Measurements from ENCODE around the gene FBLN1. TPM values are rescaled to one million over a fixed set of nuclear protein-coding genes. Genes with fewer than 3 reads are reported as not detected.

The FBLN1 gene
- total and polyA plus RNA-seq, 2 of the 13 experiments (the other 11 are each of a cell fraction or from before 2014, with no cell fraction given), result 37.3 to 103 TPM

DNA sequence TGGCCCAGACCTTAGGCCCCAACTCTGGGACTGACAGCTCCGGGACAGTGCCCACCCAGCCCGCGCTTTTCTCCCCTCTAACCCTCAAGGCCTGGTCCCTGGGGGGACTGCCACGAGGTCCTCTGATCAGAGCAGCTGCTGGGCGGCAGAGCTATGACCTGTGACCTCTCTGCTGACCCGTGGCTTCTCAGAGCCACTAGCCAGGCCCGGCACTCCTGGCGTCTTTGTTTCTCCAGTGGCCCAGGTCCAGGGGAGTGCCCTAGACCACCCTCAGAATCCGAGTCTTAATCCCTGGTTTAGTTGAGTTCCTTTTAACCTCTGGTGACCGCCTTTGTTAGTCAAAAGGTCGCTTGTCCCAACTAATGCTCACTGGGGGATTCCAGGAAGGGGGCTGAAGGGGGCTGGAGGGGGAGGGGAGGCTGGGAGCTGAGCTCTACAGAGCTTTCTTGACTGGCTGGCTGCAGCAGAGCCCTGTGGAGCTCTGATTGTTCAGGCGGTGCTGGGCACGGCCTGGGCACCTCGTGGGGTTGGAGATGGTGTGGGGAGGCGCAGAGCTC, 1.2 kb downstream of the FBLN1 start (continued):
- TF ChIP-seq, protein P1, sequence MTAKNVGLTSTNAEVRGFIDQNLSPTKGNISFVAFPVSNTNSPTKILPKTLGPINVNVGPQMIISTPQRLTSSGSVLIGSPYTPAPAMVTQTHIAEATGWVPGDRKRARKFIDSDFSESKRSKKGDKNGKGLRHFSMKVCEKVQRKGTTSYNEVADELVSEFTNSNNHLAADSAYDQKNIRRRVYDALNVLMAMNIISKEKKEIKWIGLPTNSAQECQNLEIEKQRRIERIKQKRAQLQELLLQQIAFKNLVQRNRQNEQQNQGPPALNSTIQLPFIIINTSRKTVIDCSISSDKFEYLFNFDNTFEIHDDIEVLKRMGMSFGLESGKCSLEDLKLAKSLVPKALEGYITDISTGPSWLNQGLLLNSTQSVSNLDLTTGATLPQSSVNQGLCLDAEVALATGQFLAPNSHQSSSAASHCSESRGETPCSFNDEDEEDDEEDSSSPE (CRISPR knock-in tag; IDR thresholded peaks at IDR 0.05), result no peak; the same call in 1 of the 2 replicates
- TF ChIP-seq PHF8 (CRISPR knock-in tag; IDR thresholded peaks at IDR 0.05), result no peak
- TF ChIP-seq ZNF337 (CRISPR knock-in tag; IDR thresholded peaks at IDR 0.05; ENCODE audit: borderline replicate concordance, low read depth), result no peak
- no peak for TF ChIP-seq HNRNPUL1 (IDR thresholded peaks at IDR 0.05; ENCODE audit: low read depth, low read length)
- TF ChIP-seq, protein P2, sequence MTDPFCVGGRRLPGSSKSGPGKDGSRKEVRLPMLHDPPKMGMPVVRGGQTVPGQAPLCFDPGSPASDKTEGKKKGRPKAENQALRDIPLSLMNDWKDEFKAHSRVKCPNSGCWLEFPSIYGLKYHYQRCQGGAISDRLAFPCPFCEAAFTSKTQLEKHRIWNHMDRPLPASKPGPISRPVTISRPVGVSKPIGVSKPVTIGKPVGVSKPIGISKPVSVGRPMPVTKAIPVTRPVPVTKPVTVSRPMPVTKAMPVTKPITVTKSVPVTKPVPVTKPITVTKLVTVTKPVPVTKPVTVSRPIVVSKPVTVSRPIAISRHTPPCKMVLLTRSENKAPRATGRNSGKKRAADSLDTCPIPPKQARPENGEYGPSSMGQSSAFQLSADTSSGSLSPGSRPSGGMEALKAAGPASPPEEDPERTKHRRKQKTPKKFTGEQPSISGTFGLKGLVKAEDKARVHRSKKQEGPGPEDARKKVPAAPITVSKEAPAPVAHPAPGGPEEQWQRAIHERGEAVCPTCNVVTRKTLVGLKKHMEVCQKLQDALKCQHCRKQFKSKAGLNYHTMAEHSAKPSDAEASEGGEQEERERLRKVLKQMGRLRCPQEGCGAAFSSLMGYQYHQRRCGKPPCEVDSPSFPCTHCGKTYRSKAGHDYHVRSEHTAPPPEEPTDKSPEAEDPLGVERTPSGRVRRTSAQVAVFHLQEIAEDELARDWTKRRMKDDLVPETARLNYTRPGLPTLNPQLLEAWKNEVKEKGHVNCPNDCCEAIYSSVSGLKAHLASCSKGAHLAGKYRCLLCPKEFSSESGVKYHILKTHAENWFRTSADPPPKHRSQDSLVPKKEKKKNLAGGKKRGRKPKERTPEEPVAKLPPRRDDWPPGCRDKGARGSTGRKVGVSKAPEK (CRISPR knock-in tag; IDR thresholded peaks at IDR 0.05; ENCODE audit: borderline replicate concordance), result no peak
- TF ChIP-seq NFE2L2 (IDR thresholded peaks at IDR 0.05; ENCODE audit: low read length), result no peak
- TF ChIP-seq FOXP1 (IDR thresholded peaks at IDR 0.05), result no peak
- TF ChIP-seq FOXP1 (CRISPR knock-in tag; IDR thresholded peaks at IDR 0.05), result no peak
- TF ChIP-seq ZNF567 (CRISPR knock-in tag; IDR thresholded peaks at IDR 0.05; ENCODE audit: borderline replicate concordance), result no peak
- TF ChIP-seq NBN (conservative IDR thresholded peaks at IDR 0.05), result no peak
- no peak for TF ChIP-seq ZNF83 (CRISPR knock-in tag; IDR thresholded peaks at IDR 0.05; ENCODE audit: borderline replicate concordance)
- TF ChIP-seq, protein P3, sequence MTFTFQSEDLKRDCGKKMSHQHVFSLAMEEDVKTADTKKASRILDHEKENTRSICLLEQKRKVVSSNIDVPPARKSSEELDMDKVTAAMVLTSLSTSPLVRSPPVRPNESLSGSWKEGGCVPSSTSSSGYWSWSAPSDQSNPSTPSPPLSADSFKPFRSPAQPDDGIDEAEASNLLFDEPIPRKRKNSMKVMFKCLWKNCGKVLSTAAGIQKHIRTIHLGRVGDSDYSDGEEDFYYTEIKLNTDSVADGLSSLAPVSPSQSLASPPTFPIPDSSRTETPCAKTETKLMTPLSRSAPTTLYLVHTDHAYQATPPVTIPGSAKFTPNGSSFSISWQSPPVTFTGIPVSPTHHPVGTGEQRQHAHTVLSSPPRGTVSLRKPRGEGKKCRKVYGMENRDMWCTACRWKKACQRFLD (CRISPR knock-in tag; IDR thresholded peaks at IDR 0.05; ENCODE audit: borderline replicate concordance), result no peak
- TF ChIP-seq, protein P4, sequence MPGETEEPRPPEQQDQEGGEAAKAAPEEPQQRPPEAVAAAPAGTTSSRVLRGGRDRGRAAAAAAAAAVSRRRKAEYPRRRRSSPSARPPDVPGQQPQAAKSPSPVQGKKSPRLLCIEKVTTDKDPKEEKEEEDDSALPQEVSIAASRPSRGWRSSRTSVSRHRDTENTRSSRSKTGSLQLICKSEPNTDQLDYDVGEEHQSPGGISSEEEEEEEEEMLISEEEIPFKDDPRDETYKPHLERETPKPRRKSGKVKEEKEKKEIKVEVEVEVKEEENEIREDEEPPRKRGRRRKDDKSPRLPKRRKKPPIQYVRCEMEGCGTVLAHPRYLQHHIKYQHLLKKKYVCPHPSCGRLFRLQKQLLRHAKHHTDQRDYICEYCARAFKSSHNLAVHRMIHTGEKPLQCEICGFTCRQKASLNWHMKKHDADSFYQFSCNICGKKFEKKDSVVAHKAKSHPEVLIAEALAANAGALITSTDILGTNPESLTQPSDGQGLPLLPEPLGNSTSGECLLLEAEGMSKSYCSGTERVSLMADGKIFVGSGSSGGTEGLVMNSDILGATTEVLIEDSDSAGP (CRISPR knock-in tag; IDR thresholded peaks at IDR 0.05; ENCODE audit: borderline replicate concordance), result no peak; the same call in 1 of the 2 replicates
- TF ChIP-seq ZSCAN29 (CRISPR knock-in tag; conservative IDR thresholded peaks at IDR 0.05), result no peak
- TF ChIP-seq, protein P5, sequence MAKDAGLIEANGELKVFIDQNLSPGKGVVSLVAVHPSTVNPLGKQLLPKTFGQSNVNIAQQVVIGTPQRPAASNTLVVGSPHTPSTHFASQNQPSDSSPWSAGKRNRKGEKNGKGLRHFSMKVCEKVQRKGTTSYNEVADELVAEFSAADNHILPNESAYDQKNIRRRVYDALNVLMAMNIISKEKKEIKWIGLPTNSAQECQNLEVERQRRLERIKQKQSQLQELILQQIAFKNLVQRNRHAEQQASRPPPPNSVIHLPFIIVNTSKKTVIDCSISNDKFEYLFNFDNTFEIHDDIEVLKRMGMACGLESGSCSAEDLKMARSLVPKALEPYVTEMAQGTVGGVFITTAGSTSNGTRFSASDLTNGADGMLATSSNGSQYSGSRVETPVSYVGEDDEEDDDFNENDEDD (CRISPR knock-in tag; IDR thresholded peaks at IDR 0.05; ENCODE audit: borderline replicate concordance), result 0 out of 2 replicates have a peak, but pooled peaks have one; percentile 3
- TF ChIP-seq, protein P6, sequence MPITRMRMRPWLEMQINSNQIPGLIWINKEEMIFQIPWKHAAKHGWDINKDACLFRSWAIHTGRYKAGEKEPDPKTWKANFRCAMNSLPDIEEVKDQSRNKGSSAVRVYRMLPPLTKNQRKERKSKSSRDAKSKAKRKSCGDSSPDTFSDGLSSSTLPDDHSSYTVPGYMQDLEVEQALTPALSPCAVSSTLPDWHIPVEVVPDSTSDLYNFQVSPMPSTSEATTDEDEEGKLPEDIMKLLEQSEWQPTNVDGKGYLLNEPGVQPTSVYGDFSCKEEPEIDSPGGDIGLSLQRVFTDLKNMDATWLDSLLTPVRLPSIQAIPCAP (CRISPR knock-in tag; IDR thresholded peaks at IDR 0.05; ENCODE audit: low read depth), result no peak
- TF ChIP-seq TOE1 (CRISPR knock-in tag; IDR thresholded peaks at IDR 0.05), result no peak
- TF ChIP-seq NR2C2 (CRISPR knock-in tag; IDR thresholded peaks at IDR 0.05; ENCODE audit: borderline replicate concordance), result peak; percentile 74
- no peak for TF ChIP-seq MTF1 (CRISPR knock-in tag; IDR thresholded peaks at IDR 0.05)
- TF ChIP-seq, protein P7, sequence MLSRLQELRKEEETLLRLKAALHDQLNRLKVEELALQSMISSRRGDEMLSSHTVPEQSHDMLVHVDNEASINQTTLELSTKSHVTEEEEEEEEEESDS (CRISPR knock-in tag; IDR thresholded peaks at IDR 0.05; ENCODE audit: borderline replicate concordance), result 0 out of 2 replicates have a peak, but pooled peaks have one; percentile 47

All from HepG2 (cell line).